MCF 10A (cell line): ENCODE data around the gene MSH6. TPM values are rescaled to one million over a fixed set of nuclear protein-coding genes. Genes with fewer than 3 reads are reported as not detected.
A peak's percentile ranks its signal among the peaks of the same experiment; 100 is the strongest.

Experiments used
- BruUV-seq: library from RNA; stranded (reverse); fragments of 400-500 nt; replicated peaks from 2 replicates; lab custom pipeline; 2021; lab: Mats Ljungman, UMichigan
- CTCF ChIA-PET: fragments of 300-600 bp; sonication (Branson Sonifier 250); formaldehyde crosslinking; extraction: SDS; loops from one replicate; lab custom pipeline; 2021; ENCODE audit warnings: antibody characterized with exemption, inconsistent platforms; lab: Yijun Ruan, JAX
- POLR2A ChIA-PET: fragments of 300-600, 350-650 bp; sonication (Branson Sonifier 250); formaldehyde crosslinking; extraction: SDS; loops from one replicate; lab custom pipeline; 2020; ENCODE audit warnings: antibody characterized with exemption, inconsistent platforms; lab: Yijun Ruan, JAX
- DNase-seq: peaks from one replicate; pipeline ENCODE4 v3.0.0-alpha.2; 2018; ENCODE audit not compliant: unreplicated experiment
- H3K27ac Mint-ChIP-seq: one replicate; pipeline ENCODE4 v1.8.0; 2022; ENCODE audit warnings: mild to moderate bottlenecking, low read depth, mixed read lengths; ENCODE audit not compliant: unreplicated experiment
- H3K27me3 Mint-ChIP-seq: one replicate; pipeline ENCODE4 v1.8.0; 2022; ENCODE audit warnings: mixed read lengths; ENCODE audit not compliant: insufficient read depth, unreplicated experiment
- H3K36me3 Mint-ChIP-seq: one replicate; pipeline ENCODE4 v1.8.0; 2022; ENCODE audit warnings: mild to moderate bottlenecking, moderate library complexity, mixed read lengths; ENCODE audit not compliant: insufficient read depth, unreplicated experiment
- H3K4me1 Mint-ChIP-seq: one replicate; pipeline ENCODE4 v1.8.0; 2022; ENCODE audit warnings: mixed read lengths; ENCODE audit not compliant: insufficient read depth, unreplicated experiment
- H3K4me3 Mint-ChIP-seq: one replicate; pipeline ENCODE4 v1.8.0; 2022; ENCODE audit warnings: mild to moderate bottlenecking, moderate library complexity, mixed read lengths; ENCODE audit not compliant: unreplicated experiment
- H3K9me3 Mint-ChIP-seq: one replicate; pipeline ENCODE4 v1.8.0; 2022; ENCODE audit warnings: mixed read lengths; ENCODE audit not compliant: unreplicated experiment
- CTCF ChIP-seq: fragments of 200-600 bp; IDR thresholded peaks from one replicate; pipeline ENCODE4 v1.8.0; 2022; ENCODE audit warnings: antibody characterized with exemption, mild to moderate bottlenecking; ENCODE audit not compliant: unreplicated experiment
- intact Hi-C: fragments of 100-400 bp; cut with micrococcal nuclease; formaldehyde crosslinking; loops from 2 replicates; pipeline ENCODE4 v1.14.1; 2022
- total RNA-seq: library from RNA; stranded (reverse); gene quantifications from 2 replicates; pipeline ENCODE4 v1.2.3, GENCODE V29; 2022

Gene MSH6
- total RNA-seq, 1 experiment from 2014 or later = 45.3 TPM

GRCh38 chr2:47767880-47768609 lies 14.9 kb upstream of the MSH6 start:
- Mint-ChIP-seq H3K4me3 (no peak overlapping the region), H3K27ac (no peak overlapping the region), H3K4me1 (peaks cover 7% of the 10 kb centered on the region), H3K36me3 (no peaks in the 10 kb centered on the region), H3K9me3 (peaks cover 11% of the 10 kb centered on the region), H3K27me3 (no peaks in the 10 kb centered on the region)
- peak; percentile 50 for DNase-seq
- intact Hi-C loops = loop anchor here (1.0 kb wide), 2 partner anchors 331 to 433 kb away; no protein-coding TSS in a partner anchor
- ChIA-PET POLR2A (interaction anchor here (0.6 to 2.4 kb wide), 7 partner anchors 10 to 365 kb away, joined by 3 to 15 read pairs (median 4); partner anchors contain the start of genes MSH2 and MSH6), CTCF (interaction anchor here (0.5 to 11.3 kb wide), 64 partner anchors 9 to 710 kb away, joined by 3 to 319 read pairs (median 4); partner anchors contain the start of genes FBXO11 and MSH2)
- BruUV-seq = no TSS peak
- peak; percentile 98 for TF ChIP-seq CTCF

- H3K9me3 Mint-ChIP-seq = peaks cover 11% of the 10 kb centered on the region
- POLR2A ChIA-PET = interaction anchor here (1.0 kb wide), 1 partner anchor 332 kb away, joined by 4 read pairs; no protein-coding TSS in a partner anchor
Observed at GRCh38 chr2:47769318-47769717, 13.6 kb upstream of the MSH6 start.

GRCh38 chr2:47771211-47771610 lies 11.7 kb upstream of the MSH6 start:
- no TSS peak for BruUV-seq
- H3K27ac Mint-ChIP-seq = no peak overlapping the region
- intact Hi-C loops = no loop called here
- POLR2A ChIA-PET = interaction anchor here (1.0 to 1.3 kb wide), 2 partner anchors 11 to 315 kb away, joined by 3 to 4 read pairs; partner anchors contain the start of gene MSH6
- DNase-seq = peak; percentile 70
- no peaks in the 10 kb centered on the region for H3K27me3 Mint-ChIP-seq
- peaks cover 7% of the 10 kb centered on the region for H3K4me1 Mint-ChIP-seq
- H3K4me3 Mint-ChIP-seq = no peak overlapping the region
- no peak for TF ChIP-seq CTCF
- CTCF ChIA-PET = interaction anchor here (0.6 to 11.3 kb wide), 6 partner anchors 177 to 437 kb away, joined by 3 to 319 read pairs (median 4); no protein-coding TSS in a partner anchor
- H3K36me3 Mint-ChIP-seq = no peaks in the 10 kb centered on the region
- H3K9me3 Mint-ChIP-seq = peaks cover 11% of the 10 kb centered on the region

More at GRCh38 chr2:47769318-47769717, 13.6 kb upstream of the MSH6 start:
- CTCF ChIA-PET = interaction anchor here (0.6 to 11.3 kb wide), 9 partner anchors 8 to 434 kb away, joined by 3 to 319 read pairs (median 4); no protein-coding TSS in a partner anchor
- DNase-seq = no peak
- no peak for TF ChIP-seq CTCF
- intact Hi-C loops = no loop called here
- H3K4me1 Mint-ChIP-seq = peaks cover 7% of the 10 kb centered on the region
- H3K27me3 Mint-ChIP-seq = no peaks in the 10 kb centered on the region
- no peaks in the 10 kb centered on the region for H3K36me3 Mint-ChIP-seq
- BruUV-seq = no TSS peak
- no peak overlapping the region for H3K27ac Mint-ChIP-seq
- H3K4me3 Mint-ChIP-seq = no peak overlapping the region

- no peak for TF ChIP-seq CTCF
- intact Hi-C loops = no loop called here
- H3K4me1 Mint-ChIP-seq = peaks cover 7% of the 10 kb centered on the region
- no peak overlapping the region for H3K27ac Mint-ChIP-seq
- no peak overlapping the region for H3K4me3 Mint-ChIP-seq
- POLR2A ChIA-PET = no interaction called here
- no TSS peak for BruUV-seq
- CTCF ChIA-PET = interaction anchor here (0.6 to 11.3 kb wide), 4 partner anchors 335 to 812 kb away, joined by 3 to 319 read pairs (median 35); no protein-coding TSS in a partner anchor
- no peak for DNase-seq
- no peaks in the 10 kb centered on the region for H3K27me3 Mint-ChIP-seq
- peaks cover 11% of the 10 kb centered on the region for H3K9me3 Mint-ChIP-seq
- H3K36me3 Mint-ChIP-seq = no peaks in the 10 kb centered on the region
Observed at GRCh38 chr2:47772343-47772742, 10.6 kb upstream of the MSH6 start.
